Frontal cortex (tissue), 4 donors: Measurements from ENCODE around the gene SLC9A4. TPM values are rescaled to one million over a fixed set of nuclear protein-coding genes. Genes with fewer than 3 reads are reported as not detected.

Source experiments
- DNase-seq, 2 donors: peaks; one replicate each; pipeline ENCODE4 v3.0.0; 2012; ENCODE audit warnings: low spot score in 2 of 2
- FAIRE-seq: peaks from 2 replicates; lab custom pipeline; 2012; peaks lifted over from hg19 to GRCh38; lab: Jason Lieb, UNC
- total RNA-seq: library from RNA; depleted of rRNA; stranded (reverse); fragments of >200 nt; gene quantifications from one replicate; pipeline ENCODE4 v1.2.3, GENCODE V29; 2014
- donor health status: control.
- donor health status: control.
- donor health status: control.

The SLC9A4 gene
- total RNA-seq, 1 donor from 2014 or later = under 0.01 TPM

DNA sequence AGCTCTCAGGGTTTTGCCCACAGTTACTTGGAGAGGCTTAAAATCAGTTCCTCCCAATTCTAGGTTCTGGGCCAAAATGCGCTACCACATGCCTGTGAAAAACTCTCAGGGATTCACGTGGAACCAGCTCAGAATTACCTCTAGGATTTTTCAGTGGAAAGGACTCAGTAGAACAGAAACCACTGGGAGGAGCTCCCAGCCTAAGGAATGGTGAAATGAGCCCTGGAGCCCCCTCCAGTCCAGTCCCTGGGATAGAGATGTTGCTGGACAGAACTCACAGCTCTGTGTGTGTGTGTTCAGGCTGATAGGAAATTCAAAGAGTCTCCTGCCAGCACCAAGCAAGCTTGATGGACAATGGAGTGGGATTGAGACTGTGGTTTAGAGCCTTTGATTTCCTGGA is 21.1 kb upstream of the SLC9A4 start:
- FAIRE-seq = no peak
- DNase-seq = no peak

DNA sequence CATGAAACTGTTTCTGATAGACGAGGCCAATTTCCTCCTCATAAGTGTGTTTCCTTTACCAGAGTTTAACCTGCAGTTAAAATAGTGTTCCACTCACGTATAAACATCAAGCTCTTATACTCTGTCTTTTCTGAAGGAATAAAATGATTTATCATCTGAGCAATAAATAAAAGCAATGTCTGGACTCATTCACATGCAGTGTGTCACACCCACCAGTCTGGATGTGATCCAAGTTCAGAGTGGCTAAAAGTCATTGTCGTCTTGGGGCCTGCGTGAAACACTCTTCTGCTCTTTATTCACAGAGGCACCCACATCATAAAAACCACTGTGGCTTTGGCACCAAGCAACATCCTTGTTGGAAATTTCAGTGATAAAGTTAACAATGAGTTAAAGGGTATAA is 19.5 kb upstream of the SLC9A4 start:
- no peak for DNase-seq
- FAIRE-seq = no peak

- DNase-seq (no peak), FAIRE-seq (no peak)
Observed at GRCh38 chr2:102455061-102455670, 17.9 kb upstream of the SLC9A4 start.

- no peak for DNase-seq
- no peak for FAIRE-seq
Observed at GRCh38 chr2:102460467-102460866, 12.6 kb upstream of the SLC9A4 start.

DNA sequence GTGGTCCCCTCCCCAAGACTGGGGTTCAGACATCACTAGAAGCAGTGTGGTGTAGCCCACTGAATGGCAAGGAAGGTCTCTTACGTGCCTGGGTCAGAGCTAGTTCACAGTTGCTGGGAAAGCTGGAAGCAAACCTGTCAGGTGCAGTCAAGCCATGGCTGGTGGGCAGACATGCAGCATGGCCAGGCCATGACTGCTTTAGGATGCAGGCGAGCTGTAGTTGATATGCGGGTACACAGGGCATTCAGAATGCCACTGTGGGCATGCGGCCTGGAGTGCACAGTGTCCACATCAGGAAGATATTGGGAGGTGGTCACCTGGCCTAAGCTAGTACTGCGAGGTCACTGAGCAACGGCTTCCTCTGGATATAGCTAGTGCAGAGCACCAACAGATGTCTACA is 11.8 kb upstream of the SLC9A4 start:
- FAIRE-seq = no peak
- DNase-seq = no peak

DNA sequence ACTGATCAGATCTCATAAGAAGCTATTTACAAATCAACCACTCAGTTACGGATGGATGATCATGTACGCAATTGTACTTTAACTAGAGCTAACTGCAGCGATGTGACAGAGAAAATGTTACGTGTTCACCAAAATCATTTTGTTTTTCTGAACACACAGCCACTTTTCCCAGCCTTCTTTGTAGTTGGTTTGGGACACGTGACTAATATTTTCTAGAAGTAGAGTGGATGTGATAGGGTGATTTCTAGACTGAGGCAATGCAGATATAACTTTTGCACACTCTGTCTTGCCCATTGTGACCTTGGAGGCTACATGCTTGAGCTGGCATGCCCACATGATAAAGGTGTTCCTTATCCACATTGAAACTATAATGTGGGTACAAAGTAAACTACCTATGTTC is 9.9 kb upstream of the SLC9A4 start:
- FAIRE-seq (no peak), DNase-seq (no peak)

DNA sequence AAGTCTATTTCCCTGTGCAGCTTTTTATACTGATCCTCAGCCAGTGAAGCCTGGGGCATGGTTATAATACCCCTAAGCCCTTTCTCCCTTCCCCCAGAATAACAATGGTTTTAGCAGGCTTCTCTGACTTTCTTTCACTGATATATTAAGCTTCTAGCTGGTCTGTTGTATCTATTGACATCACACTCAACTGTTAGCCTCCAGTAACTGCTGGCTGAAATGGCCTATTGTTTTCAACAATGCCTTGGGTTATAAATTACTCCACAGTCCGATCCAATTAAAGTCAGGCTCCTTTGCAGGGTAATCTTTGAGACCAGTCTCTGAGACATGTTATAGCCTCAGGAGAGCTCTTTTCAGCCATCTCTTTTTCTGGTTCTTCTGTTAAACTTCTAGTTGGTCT is 2.9 kb upstream of the SLC9A4 start:
- DNase-seq = no peak
- FAIRE-seq = no peak

- DNase-seq (no peak), FAIRE-seq (no peak)
Observed at GRCh38 chr2:102473631-102474030, 605 bp downstream of the SLC9A4 start.

DNA sequence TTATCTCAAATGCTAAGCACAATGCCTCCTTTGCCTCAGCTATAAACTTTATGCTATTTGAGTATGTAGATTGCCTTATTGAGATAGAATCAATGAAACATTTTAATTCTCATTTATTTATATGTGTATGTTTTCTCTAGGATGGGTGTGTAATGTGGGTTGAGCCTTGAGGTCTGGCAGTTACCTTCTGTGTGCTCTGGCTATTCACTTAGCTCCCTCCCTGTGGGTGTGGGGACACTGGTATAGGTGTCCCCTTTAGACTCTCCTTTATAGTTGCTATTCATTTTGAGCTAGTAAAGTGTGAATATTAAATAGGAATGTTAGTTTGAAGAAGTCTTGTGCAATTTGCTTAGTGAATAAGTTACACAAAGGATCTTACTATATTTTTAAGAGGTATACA is 1.8 kb downstream of the SLC9A4 start:
- no peak for FAIRE-seq

GRCh38 chr2:102478686-102479470 is 5.9 kb downstream of the SLC9A4 start:
- FAIRE-seq (no peak), DNase-seq (no peak)

More for the DNA sequence above, 1.8 kb downstream of the SLC9A4 start:
- DNase-seq = no peak

DNA sequence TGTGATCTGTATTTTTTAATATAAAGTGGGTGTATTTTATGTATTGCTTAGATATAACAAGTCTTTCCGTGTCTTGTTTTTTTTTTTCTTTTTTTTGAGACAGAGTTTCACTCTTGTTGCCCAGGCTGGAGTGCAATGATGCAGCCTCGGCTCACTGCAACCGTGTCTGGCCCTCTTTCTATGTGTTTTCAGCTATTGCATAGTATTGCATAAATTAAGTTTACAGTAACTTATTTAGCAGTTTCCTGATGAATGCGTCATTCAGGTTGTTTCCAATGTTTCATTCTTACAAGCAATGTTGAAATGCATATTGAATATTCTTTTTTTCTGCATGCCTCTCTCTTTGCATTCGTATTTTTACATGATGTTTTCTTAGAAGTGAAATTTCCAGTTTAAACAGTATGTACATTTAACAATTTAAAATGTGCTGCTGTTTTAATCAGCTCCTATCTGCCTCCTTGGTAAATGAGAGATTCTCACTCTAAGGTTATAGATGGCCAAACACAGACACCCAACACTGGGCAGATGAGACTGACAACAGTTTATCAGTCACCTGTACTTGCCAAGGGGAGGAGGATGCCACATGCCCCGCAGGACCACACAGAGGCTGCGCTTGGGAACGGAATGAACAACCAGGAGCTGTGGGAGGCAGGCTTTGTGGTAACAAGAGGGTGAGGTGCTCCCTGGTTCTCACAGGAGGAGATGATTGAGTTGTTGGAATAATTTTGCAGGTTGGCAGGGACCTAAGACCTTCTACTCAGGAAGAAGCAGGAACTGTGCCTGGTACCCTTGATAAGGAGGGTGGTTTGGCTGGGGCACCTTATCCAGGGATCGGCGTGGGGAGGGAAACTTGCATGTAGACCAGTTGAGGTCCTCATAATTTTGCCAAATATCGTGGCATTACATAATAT is 7.5 kb downstream of the SLC9A4 start:
- DNase-seq (no peak), FAIRE-seq (no peak)

DNA sequence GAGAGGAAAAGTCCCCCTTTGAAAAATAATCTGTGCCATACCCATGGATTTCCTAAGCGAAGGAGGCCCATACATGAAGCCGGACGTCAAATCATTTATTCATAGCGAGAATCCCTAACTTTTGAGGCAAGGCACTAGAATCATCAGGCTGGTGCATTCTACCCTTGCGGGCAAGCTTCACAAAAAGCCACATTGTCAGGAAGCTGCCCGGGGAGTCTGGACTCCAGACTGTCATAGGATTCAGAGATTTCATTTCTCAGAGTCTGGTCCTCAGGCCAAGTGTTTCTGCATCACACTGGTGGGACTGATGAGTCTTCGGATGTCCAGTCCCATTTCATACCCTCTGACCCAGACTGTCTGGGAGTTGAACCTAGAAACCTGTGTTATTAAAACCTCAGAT is 8.9 kb downstream of the SLC9A4 start:
- FAIRE-seq = no peak
- DNase-seq = no peak

DNA sequence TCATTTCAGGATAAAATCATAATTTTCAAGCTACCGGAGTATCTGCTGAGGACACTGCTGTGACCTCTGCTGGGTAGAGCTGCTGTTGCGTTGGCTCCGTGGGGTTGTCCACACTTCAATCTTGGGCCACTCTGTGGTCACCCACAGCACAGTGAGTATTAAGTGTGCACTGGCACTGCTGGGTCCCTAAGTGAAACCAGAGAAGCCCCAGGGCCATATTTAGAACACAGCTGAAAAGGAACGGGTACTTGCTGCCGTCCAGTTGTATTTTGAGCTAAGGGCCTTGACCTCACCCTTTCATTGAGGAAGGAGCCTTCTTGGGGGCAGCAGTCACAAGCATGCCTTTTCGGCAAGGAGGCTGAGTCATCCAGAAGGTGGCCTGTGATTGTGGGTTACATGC is 10.1 kb downstream of the SLC9A4 start:
- DNase-seq (no peak), FAIRE-seq (no peak)

GRCh38 chr2:102484310-102485061 is 11.5 kb downstream of the SLC9A4 start:
- FAIRE-seq = no peak
- no peak for DNase-seq

GRCh38 chr2:102485147-102485785 is 12.2 kb downstream of the SLC9A4 start:
- no peak for DNase-seq
- no peak for FAIRE-seq

DNA sequence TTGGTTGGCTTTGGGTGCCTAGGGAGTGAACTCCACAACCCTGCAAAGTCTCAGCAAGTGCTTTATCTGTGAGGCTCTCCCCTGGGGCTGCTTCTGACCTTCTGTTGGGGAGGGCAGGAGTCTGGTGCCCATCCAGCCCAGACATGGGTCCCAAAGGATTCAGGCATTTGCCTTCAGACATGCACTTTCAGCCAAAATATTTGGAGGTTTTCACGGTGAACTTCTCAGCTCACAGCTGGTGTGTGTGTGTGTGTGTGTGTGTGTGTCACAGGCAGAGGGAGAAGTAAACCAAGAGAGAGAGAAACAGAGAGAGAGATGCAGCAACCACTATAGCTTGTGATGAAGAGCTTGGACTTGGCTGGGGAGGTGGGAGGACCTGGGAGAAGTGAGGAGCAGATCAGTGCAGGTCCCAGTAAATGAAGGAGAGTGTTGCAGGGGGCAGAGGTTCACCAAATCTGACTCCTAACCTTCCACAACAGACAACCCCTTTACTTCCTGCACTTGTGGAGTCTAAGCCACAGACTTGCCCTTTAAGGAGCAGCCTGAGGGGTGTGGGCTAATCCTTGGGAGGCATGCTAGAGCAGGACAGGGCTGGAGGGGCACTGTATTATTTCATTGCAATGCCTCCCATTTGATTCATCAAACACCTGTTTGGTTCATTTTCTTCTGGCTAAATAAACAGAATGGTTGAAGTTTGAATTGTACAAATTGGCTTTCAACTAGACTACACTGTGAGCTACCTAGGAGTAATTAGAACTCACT is 14.1 kb downstream of the SLC9A4 start:
- no peak for DNase-seq
- FAIRE-seq = no peak

GRCh38 chr2:102487761-102488462 is 14.9 kb downstream of the SLC9A4 start:
- FAIRE-seq (no peak), DNase-seq (no peak)

- FAIRE-seq = no peak
- DNase-seq = no peak
Observed at GRCh38 chr2:102489646-102490045, 16.6 kb downstream of the SLC9A4 start.
